ENCODE results near the gene PRPF40A.

Gene PRPF40A

GRCh38 chr2:152629202-152629601, 88.1 kb downstream of the PRPF40A start:
- H3K4me3 ChIP-seq (ENCODE audit: low read depth in 1 of 2, low read length in 1 of 2) = no peak overlapping the region
- TF ChIP-seq CTCF (IDR thresholded peaks at IDR 0.05) = no peak
- peaks cover 0 to 1% of the 10 kb centered on the region in 2 experiments for H3K4me1 ChIP-seq (ENCODE audit: control insufficient read depth in 1 of 2, insufficient read depth in 1 of 2, low read depth in 1 of 2, low read length in 1 of 2)
- no peaks in the 10 kb centered on the region for H3K36me3 ChIP-seq
- H3K9me3 ChIP-seq = no peaks in the 10 kb centered on the region
- H3K27ac ChIP-seq = no peak overlapping the region
- H3K27me3 ChIP-seq = no peaks in the 10 kb centered on the region

GRCh38 chr2:152627351-152627957, 89.8 kb downstream of the PRPF40A start:
- peak; percentile 28 for TF ChIP-seq CTCF (IDR thresholded peaks at IDR 0.05)
- no peaks in the 10 kb centered on the region for H3K36me3 ChIP-seq
- H3K4me1 ChIP-seq (ENCODE audit: control insufficient read depth in 1 of 2, insufficient read depth in 1 of 2, low read depth in 1 of 2, low read length in 1 of 2) = peaks cover 0 to 4% of the 10 kb centered on the region in 2 experiments
- H3K4me3 ChIP-seq (ENCODE audit: low read depth in 1 of 2, low read length in 1 of 2) = no peak overlapping the region
- no peaks in the 10 kb centered on the region for H3K27me3 ChIP-seq
- no peak overlapping the region for H3K27ac ChIP-seq
- H3K9me3 ChIP-seq = no peaks in the 10 kb centered on the region

GRCh38 chr2:152626911-152627339, 90.3 kb downstream of the PRPF40A start:
- no peaks in the 10 kb centered on the region for H3K9me3 ChIP-seq
- H3K4me1 ChIP-seq (ENCODE audit: control insufficient read depth in 1 of 2, insufficient read depth in 1 of 2, low read depth in 1 of 2, low read length in 1 of 2) = peaks cover 0 to 4% of the 10 kb centered on the region in 2 experiments
- TF ChIP-seq CTCF (IDR thresholded peaks at IDR 0.05) = no peak
- H3K27ac ChIP-seq = no peak overlapping the region
- H3K27me3 ChIP-seq = no peaks in the 10 kb centered on the region
- H3K4me3 ChIP-seq (ENCODE audit: low read depth in 1 of 2, low read length in 1 of 2) = no peak overlapping the region
- no peaks in the 10 kb centered on the region for H3K36me3 ChIP-seq

- TF ChIP-seq CTCF (IDR thresholded peaks at IDR 0.05) = no peak
- H3K4me1 ChIP-seq (ENCODE audit: control insufficient read depth in 1 of 2, insufficient read depth in 1 of 2, low read depth in 1 of 2, low read length in 1 of 2) = peaks cover 0 to 4% of the 10 kb centered on the region in 2 experiments
- H3K4me3 ChIP-seq (ENCODE audit: low read depth in 1 of 2, low read length in 1 of 2) = no peak overlapping the region
- no peaks in the 10 kb centered on the region for H3K27me3 ChIP-seq
- H3K36me3 ChIP-seq = no peaks in the 10 kb centered on the region
- no peak overlapping the region for H3K27ac ChIP-seq
- H3K9me3 ChIP-seq = no peaks in the 10 kb centered on the region
Measured at GRCh38 chr2:152624805-152625204, 92.5 kb downstream of the PRPF40A start.

GRCh38 chr2:152623775-152624174, 93.5 kb downstream of the PRPF40A start:
- Histone ChIP-seq H3K9me3 (no peaks in the 10 kb centered on the region), H3K4me1 (ENCODE audit: control insufficient read depth in 1 of 2, insufficient read depth in 1 of 2, low read depth in 1 of 2, low read length in 1 of 2) (peaks cover 0 to 4% of the 10 kb centered on the region in 2 experiments), H3K4me3 (ENCODE audit: low read depth in 1 of 2, low read length in 1 of 2) (no peak overlapping the region), H3K36me3 (no peaks in the 10 kb centered on the region), H3K27me3 (no peaks in the 10 kb centered on the region), H3K27ac (no peak overlapping the region)
- no peak for TF ChIP-seq CTCF (IDR thresholded peaks at IDR 0.05)

Data from neutrophil (primary cell).